Measurements from ENCODE around the gene CLIC3.

CLIC3 gene

GRCh38 chr9:136953771-136954269 lies 42.5 kb downstream of the CLIC3 start:
- DNase-seq (ENCODE audit: low read depth, low spot score), result no peak
- Histone ChIP-seq H3K27me3 (ENCODE audit: insufficient read depth, insufficient read length) (peaks cover 10% of the 10 kb centered on the region), H3K4me3 (ENCODE audit: insufficient read length, low read depth) (no peak overlapping the region), H3K9ac (ENCODE audit: insufficient read length, low read depth) (peak overlapping the region; percentile 50), H3K36me3 (ENCODE audit: insufficient read depth, insufficient read length, low read length) (no peaks in the 10 kb centered on the region), H3K9me3 (ENCODE audit: insufficient read depth, low read length) (no peaks in the 10 kb centered on the region), H3K4me1 (ENCODE audit: insufficient read depth, insufficient read length) (peaks cover 8% of the 10 kb centered on the region)
- TF ChIP-seq YY1 (IDR thresholded peaks at IDR 0.05; ENCODE audit: insufficient read depth, insufficient read length) (no peak), ZNF274 (IDR thresholded peaks at IDR 0.05; ENCODE audit: low read depth, low read length) (no peak)

- TF ChIP-seq ZNF274 (IDR thresholded peaks at IDR 0.05; ENCODE audit: low read depth, low read length) (no peak), SUZ12 (IDR thresholded peaks at IDR 0.05; ENCODE audit: extremely low read depth, insufficient read depth, insufficient read length) (no peak), YY1 (IDR thresholded peaks at IDR 0.05; ENCODE audit: insufficient read depth, insufficient read length) (no peak)
- no peaks in the 10 kb centered on the region for H3K9me3 ChIP-seq (ENCODE audit: insufficient read depth, low read length)
- no peak for DNase-seq (ENCODE audit: low read depth, low spot score)
Observed at GRCh38 chr9:136952876-136953770, 43.2 kb downstream of the CLIC3 start.

GRCh38 chr9:136952321-136952850 lies 44.0 kb downstream of the CLIC3 start:
- DNase-seq (ENCODE audit: low read depth, low spot score), result no peak
- Histone ChIP-seq H3K27me3 (ENCODE audit: insufficient read depth, insufficient read length) (peaks cover 5% of the 10 kb centered on the region), H3K4me1 (ENCODE audit: insufficient read depth, insufficient read length) (peaks cover 16% of the 10 kb centered on the region), H3K4me3 (ENCODE audit: insufficient read length, low read depth) (no peak overlapping the region), H3K9ac (ENCODE audit: insufficient read length, low read depth) (peak overlapping the region; percentile 50), H3K36me3 (ENCODE audit: insufficient read depth, insufficient read length, low read length) (no peaks in the 10 kb centered on the region), H3K9me3 (ENCODE audit: insufficient read depth, low read length) (no peaks in the 10 kb centered on the region)
- TF ChIP-seq YY1 (IDR thresholded peaks at IDR 0.05; ENCODE audit: insufficient read depth, insufficient read length), result no peak
- no peak for TF ChIP-seq SUZ12 (IDR thresholded peaks at IDR 0.05; ENCODE audit: extremely low read depth, insufficient read depth, insufficient read length)
- no peak for TF ChIP-seq ZNF274 (IDR thresholded peaks at IDR 0.05; ENCODE audit: low read depth, low read length)

More at GRCh38 chr9:136952876-136953770, 43.2 kb downstream of the CLIC3 start:
- H3K4me3 ChIP-seq (ENCODE audit: insufficient read length, low read depth), result no peak overlapping the region
- H3K27me3 ChIP-seq (ENCODE audit: insufficient read depth, insufficient read length), result peaks cover 5% of the 10 kb centered on the region
- H3K4me1 ChIP-seq (ENCODE audit: insufficient read depth, insufficient read length), result peaks cover 9% of the 10 kb centered on the region
- no peak overlapping the region for H3K9ac ChIP-seq (ENCODE audit: insufficient read length, low read depth)
- no peaks in the 10 kb centered on the region for H3K36me3 ChIP-seq (ENCODE audit: insufficient read depth, insufficient read length, low read length)

GRCh38 chr9:136951541-136952320 lies 44.6 kb downstream of the CLIC3 start, which contains the start of gene LCN12:
Gene LCN12 (plus strand): TSS chr9:136952273. CDS start chr9:136952328, 55 bp downstream.
- DNase-seq (ENCODE audit: low read depth, low spot score), result no peak
- H3K9ac ChIP-seq (ENCODE audit: insufficient read length, low read depth), result peak within 1 kb of the TSS; percentile 50
- peaks cover 5% of the 10 kb centered on the region for H3K27me3 ChIP-seq (ENCODE audit: insufficient read depth, insufficient read length)
- no peaks in the 10 kb centered on the region for H3K36me3 ChIP-seq (ENCODE audit: insufficient read depth, insufficient read length, low read length)
- H3K4me1 ChIP-seq (ENCODE audit: insufficient read depth, insufficient read length), result peaks cover 19% of the 10 kb centered on the region
- TF ChIP-seq SUZ12 (IDR thresholded peaks at IDR 0.05; ENCODE audit: extremely low read depth, insufficient read depth, insufficient read length) (no peak), ZNF274 (IDR thresholded peaks at IDR 0.05; ENCODE audit: low read depth, low read length) (no peak), YY1 (IDR thresholded peaks at IDR 0.05; ENCODE audit: insufficient read depth, insufficient read length) (no peak)
- no peak within 1 kb of the TSS for H3K4me3 ChIP-seq (ENCODE audit: insufficient read length, low read depth)
- no peaks in the 10 kb centered on the region for H3K9me3 ChIP-seq (ENCODE audit: insufficient read depth, low read length)

GRCh38 chr9:136950656-136951276 lies 45.6 kb downstream of the CLIC3 start:
- H3K4me1 ChIP-seq (ENCODE audit: insufficient read depth, insufficient read length), result peaks cover 21% of the 10 kb centered on the region
- no peak for DNase-seq (ENCODE audit: low read depth, low spot score)
- H3K4me3 ChIP-seq (ENCODE audit: insufficient read length, low read depth), result peak overlapping the region; percentile 77
- no peak for TF ChIP-seq ZNF274 (IDR thresholded peaks at IDR 0.05; ENCODE audit: low read depth, low read length)
- TF ChIP-seq SUZ12 (IDR thresholded peaks at IDR 0.05; ENCODE audit: extremely low read depth, insufficient read depth, insufficient read length), result no peak
- no peak for TF ChIP-seq YY1 (IDR thresholded peaks at IDR 0.05; ENCODE audit: insufficient read depth, insufficient read length)
- H3K9ac ChIP-seq (ENCODE audit: insufficient read length, low read depth), result peak overlapping the region; percentile 96
- no peaks in the 10 kb centered on the region for H3K9me3 ChIP-seq (ENCODE audit: insufficient read depth, low read length)
- H3K36me3 ChIP-seq (ENCODE audit: insufficient read depth, insufficient read length, low read length), result no peaks in the 10 kb centered on the region
- H3K27me3 ChIP-seq (ENCODE audit: insufficient read depth, insufficient read length), result peaks cover 2% of the 10 kb centered on the region

GRCh38 chr9:136949817-136950655 lies 46.3 kb downstream of the CLIC3 start:
- DNase-seq (ENCODE audit: low read depth, low spot score), result peak; percentile 89
- peaks cover 27% of the 10 kb centered on the region for H3K4me1 ChIP-seq (ENCODE audit: insufficient read depth, insufficient read length)
- peak overlapping the region; percentile 96 for H3K9ac ChIP-seq (ENCODE audit: insufficient read length, low read depth)
- H3K4me3 ChIP-seq (ENCODE audit: insufficient read length, low read depth), result peak overlapping the region; percentile 77
- TF ChIP-seq YY1 (IDR thresholded peaks at IDR 0.05; ENCODE audit: insufficient read depth, insufficient read length) (no peak), SUZ12 (IDR thresholded peaks at IDR 0.05; ENCODE audit: extremely low read depth, insufficient read depth, insufficient read length) (no peak), ZNF274 (IDR thresholded peaks at IDR 0.05; ENCODE audit: low read depth, low read length) (no peak)
- H3K9me3 ChIP-seq (ENCODE audit: insufficient read depth, low read length), result no peaks in the 10 kb centered on the region
- no peaks in the 10 kb centered on the region for H3K36me3 ChIP-seq (ENCODE audit: insufficient read depth, insufficient read length, low read length)
- no peaks in the 10 kb centered on the region for H3K27me3 ChIP-seq (ENCODE audit: insufficient read depth, insufficient read length)
